ENCODE data around the gene TCTN3. TPM values are rescaled to one million over a fixed set of nuclear protein-coding genes. Genes with fewer than 3 reads are reported as not detected.
A peak's percentile ranks its signal among the peaks of the same experiment; 100 is the strongest.

The TCTN3 gene
- total and polyA plus RNA-seq, 2 of the 13 experiments (the other 11 are each of a cell fraction or from before 2014, with no cell fraction given), result 53.3 to 60.0 TPM

- peak; percentile 90 for ATAC-seq
- Histone ChIP-seq H3K36me3 (replicated peaks in 1 of 2; ENCODE audit: control insufficient read depth in 1 of 2, insufficient read depth in 2 of 2, low read length in 2 of 2) (peaks cover 9 to 23% of the 10 kb centered on the region in 2 experiments), H3K27me3 (ENCODE audit: control insufficient read depth in 1 of 2, insufficient read depth in 2 of 2, low read length in 2 of 2) (no peaks in the 10 kb centered on the region; a peak in 1 of 5 replicates), H3K4me1 (ENCODE audit: insufficient read depth, low read length) (peaks cover 44% of the 10 kb centered on the region), H2AFZ (ENCODE audit: low read length) (no peak within 1 kb of the TSS), H4K20me1 (ENCODE audit: insufficient read depth, low read length) (no peaks in the 10 kb centered on the region), H3K4me3 (replicated peaks in 1 of 3; ENCODE audit: insufficient read depth in 1 of 3, low read depth in 2 of 3, low read length in 3 of 3) (peak within 1 kb of the TSS; percentile 75 to 90 (median 85)), H3K9ac (ENCODE audit: insufficient read depth, low read depth, low read length) (peak within 1 kb of the TSS; percentile 96), H3K27ac (ENCODE audit: extremely low read length, insufficient read depth, low read length) (peak within 1 kb of the TSS; percentile 69), H3K9me3 (ENCODE audit: low read length) (peaks cover 3% of the 10 kb centered on the region; the same call in 1 of the 2 replicates), H3K4me2 (ENCODE audit: low read depth, low read length) (peak within 1 kb of the TSS; percentile 88), H3K79me2 (ENCODE audit: insufficient read depth, low read length) (peaks cover 46% of the 10 kb centered on the region)
- CTCF ChIA-PET (ENCODE audit: low intra/inter-chr PET ratio, low total read pairs), result no interaction called here
- FAIRE-seq, result no peak
- peak; percentile 86 for DNase-seq (ENCODE audit: low spot score)
- in situ Hi-C loops (cut with HindIII; ENCODE audit: extremely low pct_ligation_motif_present, low pct_unique_long_range_greater_than_20kb), result no loop called here
- no TSS peak for BruUV-seq (replicated peaks)
- intact Hi-C loops (cut with micrococcal nuclease; ENCODE audit: unreplicated experiment), result loop anchor here (1.0 kb wide), 1 partner anchor 21 kb away; no protein-coding TSS in a partner anchor
- WGBS (ENCODE audit: low lambda C conversion rate), result 0% methylated on average over 17 of the region's 83 CpGs
- POLR2A ChIA-PET, result interaction anchor here (0.8 to 2.4 kb wide), 5 partner anchors 8 to 37 kb away, joined by 4 to 9 read pairs (median 4); partner anchors contain the start of gene TCTN3
- peak; percentile 65; the same call in 1 of the 2 replicates for TF ChIP-seq HOXA9 (CRISPR knock-in tag; IDR thresholded peaks at IDR 0.05; ENCODE audit: borderline replicate concordance)
- TF ChIP-seq, protein P1, sequence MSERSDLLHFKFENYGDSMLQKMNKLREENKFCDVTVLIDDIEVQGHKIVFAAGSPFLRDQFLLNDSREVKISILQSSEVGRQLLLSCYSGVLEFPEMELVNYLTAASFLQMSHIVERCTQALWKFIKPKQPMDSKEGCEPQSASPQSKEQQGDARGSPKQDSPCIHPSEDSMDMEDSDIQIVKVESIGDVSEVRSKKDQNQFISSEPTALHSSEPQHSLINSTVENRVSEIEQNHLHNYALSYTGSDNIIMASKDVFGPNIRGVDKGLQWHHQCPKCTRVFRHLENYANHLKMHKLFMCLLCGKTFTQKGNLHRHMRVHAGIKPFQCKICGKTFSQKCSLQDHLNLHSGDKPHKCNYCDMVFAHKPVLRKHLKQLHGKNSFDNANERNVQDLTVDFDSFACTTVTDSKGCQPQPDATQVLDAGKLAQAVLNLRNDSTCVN (CRISPR knock-in tag; IDR thresholded peaks at IDR 0.05; ENCODE audit: borderline replicate concordance), result peak; percentile 72; the same call in 1 of the 2 replicates
- TF ChIP-seq SMYD3 (CRISPR knock-in tag; IDR thresholded peaks at IDR 0.05), result no peak
- TF ChIP-seq ZFYVE20 (CRISPR knock-in tag; IDR thresholded peaks at IDR 0.05; ENCODE audit: borderline replicate concordance, low read depth), result no peak
- TF ChIP-seq SSRP1 (CRISPR knock-in tag; IDR thresholded peaks at IDR 0.05), result no peak
- TF ChIP-seq HMGA1 (CRISPR knock-in tag; conservative IDR thresholded peaks at IDR 0.05), result no peak
- TF ChIP-seq, protein P2, sequence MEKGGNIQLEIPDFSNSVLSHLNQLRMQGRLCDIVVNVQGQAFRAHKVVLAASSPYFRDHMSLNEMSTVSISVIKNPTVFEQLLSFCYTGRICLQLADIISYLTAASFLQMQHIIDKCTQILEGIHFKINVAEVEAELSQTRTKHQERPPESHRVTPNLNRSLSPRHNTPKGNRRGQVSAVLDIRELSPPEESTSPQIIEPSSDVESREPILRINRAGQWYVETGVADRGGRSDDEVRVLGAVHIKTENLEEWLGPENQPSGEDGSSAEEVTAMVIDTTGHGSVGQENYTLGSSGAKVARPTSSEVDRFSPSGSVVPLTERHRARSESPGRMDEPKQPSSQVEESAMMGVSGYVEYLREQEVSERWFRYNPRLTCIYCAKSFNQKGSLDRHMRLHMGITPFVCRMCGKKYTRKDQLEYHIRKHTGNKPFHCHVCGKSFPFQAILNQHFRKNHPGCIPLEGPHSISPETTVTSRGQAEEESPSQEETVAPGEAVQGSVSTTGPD (CRISPR knock-in tag; IDR thresholded peaks at IDR 0.05), result 0 out of 2 replicates have a peak, but pooled peaks have one; percentile 29
- TF ChIP-seq, protein P3, sequence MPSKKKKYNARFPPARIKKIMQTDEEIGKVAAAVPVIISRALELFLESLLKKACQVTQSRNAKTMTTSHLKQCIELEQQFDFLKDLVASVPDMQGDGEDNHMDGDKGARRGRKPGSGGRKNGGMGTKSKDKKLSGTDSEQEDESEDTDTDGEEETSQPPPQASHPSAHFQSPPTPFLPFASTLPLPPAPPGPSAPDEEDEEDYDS (CRISPR knock-in tag; IDR thresholded peaks at IDR 0.05), result peak; percentile 75
- TF ChIP-seq, protein P4, sequence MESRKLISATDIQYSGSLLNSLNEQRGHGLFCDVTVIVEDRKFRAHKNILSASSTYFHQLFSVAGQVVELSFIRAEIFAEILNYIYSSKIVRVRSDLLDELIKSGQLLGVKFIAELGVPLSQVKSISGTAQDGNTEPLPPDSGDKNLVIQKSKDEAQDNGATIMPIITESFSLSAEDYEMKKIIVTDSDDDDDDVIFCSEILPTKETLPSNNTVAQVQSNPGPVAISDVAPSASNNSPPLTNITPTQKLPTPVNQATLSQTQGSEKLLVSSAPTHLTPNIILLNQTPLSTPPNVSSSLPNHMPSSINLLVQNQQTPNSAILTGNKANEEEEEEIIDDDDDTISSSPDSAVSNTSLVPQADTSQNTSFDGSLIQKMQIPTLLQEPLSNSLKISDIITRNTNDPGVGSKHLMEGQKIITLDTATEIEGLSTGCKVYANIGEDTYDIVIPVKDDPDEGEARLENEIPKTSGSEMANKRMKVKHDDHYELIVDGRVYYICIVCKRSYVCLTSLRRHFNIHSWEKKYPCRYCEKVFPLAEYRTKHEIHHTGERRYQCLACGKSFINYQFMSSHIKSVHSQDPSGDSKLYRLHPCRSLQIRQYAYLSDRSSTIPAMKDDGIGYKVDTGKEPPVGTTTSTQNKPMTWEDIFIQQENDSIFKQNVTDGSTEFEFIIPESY (CRISPR knock-in tag; IDR thresholded peaks at IDR 0.05), result no peak
- no peak for TF ChIP-seq ZNF160 (CRISPR knock-in tag; IDR thresholded peaks at IDR 0.05)
- peak; percentile 63 for TF ChIP-seq ZSCAN21 (CRISPR knock-in tag; IDR thresholded peaks at IDR 0.05; ENCODE audit: borderline replicate concordance)
- no peak for TF ChIP-seq ZNF253 (CRISPR knock-in tag; IDR thresholded peaks at IDR 0.05; ENCODE audit: borderline replicate concordance)
- TF ChIP-seq ELK4 (CRISPR knock-in tag; IDR thresholded peaks at IDR 0.05; ENCODE audit: borderline replicate concordance), result no peak
- TF ChIP-seq CBFB (CRISPR knock-in tag; IDR thresholded peaks at IDR 0.05), result no peak
- TF ChIP-seq ZNF432 (CRISPR knock-in tag; IDR thresholded peaks at IDR 0.05; ENCODE audit: borderline replicate concordance), result no peak
- TF ChIP-seq ZFP90 (CRISPR knock-in tag; IDR thresholded peaks at IDR 0.05; ENCODE audit: borderline replicate concordance), result peak; percentile 89; the same call in 1 of the 2 replicates
Measured at GRCh38 chr10:95656291-95657164, 37.2 kb downstream of the TCTN3 start, which contains the start of gene ALDH18A1. ALDH18A1 (minus strand) TSS chr10:95656711; CDS start chr10:95653377, 3,334 bp downstream.

All from HepG2 (cell line).